Activated effector memory CD4-positive, alpha-beta T cell treated with anti-CD3 and anti-CD28 coated beads, Interleukin-2, amount 50 U/mL, for 16 hours (primary cell): ENCODE results near the gene B3GALNT2.
"Not testable (repeated sequence)": the region's sequence is repeated elsewhere in the genome, so short reads cannot be mapped to it uniquely, and the experiment has no call there.

ENCODE experiments used
- DNase-seq: peaks from one replicate; pipeline ENCODE4 v3.0.0-alpha.2; 2020

B3GALNT2 gene

GRCh38 chr1:235504122-235504493 is at the start of gene B3GALNT2:
Gene B3GALNT2 (minus strand): TSS chr1:235504452. CDS start chr1:235504252, 200 bp downstream.
- DNase-seq = no peak

GRCh38 chr1:235553112-235553551 is 48.9 kb upstream of the B3GALNT2 start:
- DNase-seq = no peak

DNA sequence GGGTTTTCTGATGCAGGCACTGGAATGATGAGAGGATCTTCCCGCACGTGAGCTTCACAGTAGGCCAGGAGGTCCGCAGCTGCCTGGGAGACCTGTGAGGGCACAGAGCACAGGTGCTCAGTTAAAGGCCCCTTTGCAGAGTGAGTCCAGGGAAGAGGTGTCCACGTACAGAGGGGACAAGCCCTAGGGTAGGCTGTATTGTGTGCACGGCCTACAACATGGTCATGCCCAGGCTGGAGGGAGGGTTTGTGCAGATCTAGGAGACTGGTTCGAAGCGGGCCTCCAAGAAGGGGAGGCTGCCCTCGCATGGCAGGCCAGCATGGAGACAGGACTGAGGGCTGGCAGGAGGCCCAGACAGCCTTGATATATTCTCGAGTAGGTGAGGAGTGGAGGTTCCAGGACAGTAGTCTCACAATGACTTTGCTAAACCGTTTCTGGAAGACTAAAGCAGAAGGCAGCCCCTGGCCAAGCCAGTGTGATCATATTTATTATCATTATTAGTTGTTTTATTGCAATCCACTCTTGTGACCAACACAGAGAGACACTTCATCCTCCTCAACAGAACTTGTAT is 48.0 kb upstream of the B3GALNT2 start:
- DNase-seq = no peak

DNA sequence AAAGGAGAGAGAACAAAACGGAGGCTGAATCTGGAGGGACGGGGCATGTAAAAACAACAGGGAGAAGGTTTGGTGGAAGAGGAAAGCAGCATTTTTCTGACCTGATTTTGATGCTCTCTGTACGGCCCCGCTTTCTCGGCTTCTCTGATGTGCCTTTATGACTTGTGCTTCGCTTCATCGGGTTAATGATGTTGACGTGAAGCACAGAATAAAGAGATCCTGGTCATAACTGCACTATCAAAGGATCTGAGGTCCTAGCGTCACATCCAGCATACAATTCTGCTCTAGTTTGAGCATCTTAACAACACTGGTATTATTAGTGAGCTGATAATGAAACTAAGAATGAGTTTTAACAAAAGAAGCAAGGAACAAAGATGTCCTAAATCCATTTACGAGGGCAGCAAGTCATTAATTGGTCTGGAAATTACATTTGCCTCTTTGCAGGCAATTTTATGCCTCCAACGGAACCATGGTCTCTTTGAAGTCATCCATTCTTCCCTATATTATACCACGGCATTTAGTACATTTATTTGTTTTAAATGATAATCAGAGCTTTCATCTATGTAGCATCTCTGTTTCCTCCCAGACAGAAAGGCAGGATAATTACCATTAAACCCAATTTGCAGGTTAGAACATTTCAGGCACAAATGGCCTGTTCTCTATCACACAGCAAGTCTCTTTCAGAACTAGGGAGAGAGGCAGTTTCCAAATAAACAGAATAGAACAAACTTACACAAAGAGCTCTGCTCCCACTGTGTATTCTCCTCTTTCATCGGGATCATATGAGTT is 45.3 kb upstream of the B3GALNT2 start:
- DNase-seq = no peak

GRCh38 chr1:235546369-235547155 is 42.3 kb upstream of the B3GALNT2 start:
- DNase-seq = not testable (repeated sequence)

- DNase-seq = no peak
Measured at GRCh38 chr1:235545292-235545930, 41.2 kb upstream of the B3GALNT2 start.

GRCh38 chr1:235542845-235543244 is 38.6 kb upstream of the B3GALNT2 start:
- DNase-seq = not testable (repeated sequence)

DNA sequence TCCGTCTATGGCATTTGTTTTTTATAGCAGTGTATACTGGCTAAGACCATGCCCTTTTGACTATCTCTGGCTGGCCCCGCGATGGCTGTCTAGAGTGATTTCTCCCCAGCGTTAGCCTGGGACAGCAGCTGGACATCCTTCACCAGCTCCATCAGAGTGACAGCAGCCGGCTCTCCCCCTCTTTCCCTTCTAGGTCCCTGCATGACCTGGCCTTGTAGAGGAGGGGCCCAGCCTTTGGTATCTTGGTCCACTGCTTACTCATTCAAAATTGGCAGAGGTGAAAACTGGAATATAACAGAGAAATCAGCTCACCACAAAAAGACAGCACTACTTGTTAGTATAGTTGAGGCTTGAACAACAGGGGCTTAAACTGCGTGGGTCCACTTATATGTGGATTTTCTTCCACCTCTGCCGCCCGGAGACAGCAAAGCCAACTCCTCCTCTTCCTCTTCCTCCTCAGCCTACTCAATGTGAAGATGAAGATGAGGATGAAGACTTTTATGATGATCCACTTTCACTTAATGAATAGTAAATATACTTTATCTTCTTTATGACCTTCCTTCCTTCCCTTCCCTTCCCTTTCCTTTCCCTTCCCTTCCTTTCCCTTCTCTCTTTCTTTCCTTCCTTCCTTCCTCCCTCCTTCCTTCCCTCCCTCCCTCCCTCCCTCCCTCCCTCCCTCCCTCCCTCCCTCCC is 29.4 kb upstream of the B3GALNT2 start:
- no peak for DNase-seq

GRCh38 chr1:235532360-235532759 is 28.1 kb upstream of the B3GALNT2 start:
- DNase-seq = no peak

GRCh38 chr1:235527196-235527814 is 23.1 kb upstream of the B3GALNT2 start:
- DNase-seq = no peak

DNA sequence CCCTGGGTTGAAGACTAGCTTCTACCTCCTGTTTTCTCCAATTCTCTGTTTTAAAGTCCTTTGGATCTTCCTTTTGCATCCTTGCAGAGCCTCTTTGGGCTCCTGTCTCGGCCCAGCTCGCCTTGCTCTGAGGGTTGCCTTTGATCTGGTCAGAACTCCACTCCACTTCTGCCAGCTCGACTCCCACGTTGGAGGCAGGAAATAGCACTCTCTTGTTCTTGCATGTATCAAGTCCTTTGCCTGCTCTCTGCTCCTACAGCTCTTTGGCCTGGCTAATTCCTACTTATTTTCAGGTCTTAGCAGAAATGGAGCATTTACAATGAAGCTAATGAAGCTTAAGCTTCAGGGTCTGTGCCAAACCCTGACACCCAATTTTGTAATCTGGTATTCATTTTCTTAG is 21.1 kb upstream of the B3GALNT2 start:
- DNase-seq = no peak

DNA sequence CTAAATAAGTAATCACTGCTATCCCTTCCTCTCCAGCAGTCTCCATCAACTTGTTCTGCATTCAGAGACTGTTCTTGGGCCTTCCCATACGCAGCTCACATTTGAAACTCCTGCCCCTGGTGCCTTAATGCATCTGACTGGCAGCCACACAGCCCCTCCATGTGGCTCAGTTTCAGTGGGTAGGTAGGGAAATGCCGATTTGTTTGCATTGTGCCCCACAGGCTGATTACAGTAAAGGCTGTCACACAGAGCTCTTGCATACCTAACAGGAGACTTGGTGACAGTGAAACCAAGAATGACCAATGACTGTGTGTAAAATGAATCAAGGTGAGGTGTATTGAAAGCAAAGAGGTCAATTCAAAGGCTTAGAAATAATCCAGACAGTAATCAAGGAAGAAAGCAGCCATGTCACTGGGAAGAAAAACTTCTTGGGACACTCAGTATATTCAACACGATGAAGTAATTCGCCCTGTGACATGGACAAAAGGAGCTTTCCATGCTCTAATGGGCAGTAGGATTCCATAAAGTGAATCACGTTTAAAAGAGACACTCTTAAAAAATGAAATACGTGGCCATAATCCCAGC is 12.7 kb upstream of the B3GALNT2 start:
- no peak for DNase-seq

- DNase-seq = no peak
Measured at GRCh38 chr1:235515844-235516512, 11.7 kb upstream of the B3GALNT2 start.

- no peak for DNase-seq
Measured at GRCh38 chr1:235513495-235514366, 9.5 kb upstream of the B3GALNT2 start.

DNA sequence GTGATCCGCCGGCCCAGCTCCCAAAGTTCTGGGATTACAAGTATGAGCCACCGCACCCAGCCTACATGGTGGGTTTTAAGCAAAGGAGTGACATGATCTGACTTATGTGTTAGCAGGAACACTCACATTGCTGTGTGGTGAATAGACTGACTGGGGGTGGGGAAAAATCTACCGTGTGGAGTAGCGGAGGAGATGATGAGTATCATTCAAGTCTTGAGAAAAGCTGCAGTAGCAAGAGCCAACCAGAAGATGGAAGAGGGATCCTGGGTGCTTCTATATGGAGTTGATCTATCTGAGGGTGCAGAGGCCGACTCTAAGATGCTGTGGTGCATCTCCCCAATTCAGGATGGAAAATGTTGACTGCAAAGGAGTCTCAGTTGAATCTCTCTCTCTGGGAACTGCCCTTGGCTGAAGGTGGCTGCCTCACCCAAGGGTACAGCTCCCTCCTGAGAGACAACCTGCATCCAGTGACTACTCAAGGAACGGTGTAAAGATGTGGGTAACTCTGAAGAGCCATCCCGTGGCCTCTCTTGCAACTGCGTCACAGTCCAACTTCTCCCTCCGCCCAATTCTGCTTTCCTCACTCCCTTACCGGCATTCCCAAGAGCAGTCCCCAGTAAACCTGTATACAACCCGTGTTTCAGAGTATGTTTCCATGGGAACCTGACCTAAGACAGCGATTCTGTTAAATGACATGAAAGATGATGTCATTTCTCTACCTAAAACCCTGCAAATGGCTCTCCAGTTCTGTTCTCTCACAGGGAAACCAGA is 7.4 kb upstream of the B3GALNT2 start:
- DNase-seq = no peak

DNA sequence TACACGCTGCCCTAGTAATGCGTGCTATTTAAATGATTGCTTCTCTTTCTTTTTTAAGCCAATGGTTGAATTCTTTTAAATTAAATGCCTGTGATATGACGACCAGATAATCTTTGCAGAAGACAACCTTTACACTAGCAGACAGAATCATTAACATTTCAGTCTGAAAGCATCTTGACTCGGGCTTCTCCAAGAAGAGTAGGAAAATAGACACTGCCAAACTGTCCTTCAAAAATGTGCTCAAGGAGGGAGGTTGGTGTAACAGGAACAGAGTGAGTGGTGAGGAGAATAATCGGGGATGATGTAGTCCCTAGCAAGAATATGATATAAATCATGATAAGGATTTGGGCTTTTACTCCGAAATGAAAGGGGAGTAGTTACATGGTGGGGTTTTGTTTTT is 6.6 kb upstream of the B3GALNT2 start:
- no peak for DNase-seq

GRCh38 chr1:235507623-235508022 is 3.4 kb upstream of the B3GALNT2 start:
- DNase-seq = no peak

- DNase-seq = peak; percentile 99
Measured at GRCh38 chr1:235504494-235505222, 406 bp upstream of the B3GALNT2 start.
